DOHH2 (cell line): ENCODE results near the gene OSBPL8.

ENCODE experiments used
- CTCF ChIP-seq: fragments of 200-600 bp; sonication (generic); IDR thresholded peaks from one replicate; pipeline ENCODE4 v1.5.1; 2014; ENCODE audit warnings: antibody characterized with exemption, mild to moderate bottlenecking, low read depth, low read length; ENCODE audit not compliant: poor library complexity, severe bottlenecking
- EZH2phosphoT487 ChIP-seq: fragments of 200-600 bp; sonication (generic); IDR thresholded peaks from 2 replicates; pipeline ENCODE4 v1.6.1; 2017; ENCODE audit warnings: borderline replicate concordance, mild to moderate bottlenecking, antibody characterized with exemption, low read length, moderate library complexity, mixed read lengths

DNA sequence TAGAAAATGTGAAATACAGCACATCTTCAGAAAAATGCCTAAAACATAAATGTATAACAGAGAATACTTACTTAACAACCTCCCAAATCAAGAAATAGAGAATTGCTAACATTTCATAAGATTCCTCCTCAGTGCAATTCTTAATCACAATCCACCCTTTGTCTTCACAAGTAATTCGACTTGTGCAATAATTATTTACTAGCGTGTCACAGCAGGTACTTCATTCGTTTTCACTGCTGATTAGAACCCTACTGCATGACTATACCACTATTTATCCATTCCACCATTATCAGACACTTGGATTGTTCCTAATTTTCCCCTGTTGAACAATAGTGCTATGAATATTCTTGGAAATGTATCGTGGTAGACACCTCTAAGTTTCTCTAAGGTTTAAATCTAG is 146.4 kb downstream of the OSBPL8 start:
- no peak for TF ChIP-seq CTCF
- TF ChIP-seq EZH2phosphoT487, result no peak
